Measurements from ENCODE around the gene NR6A1.

DNA sequence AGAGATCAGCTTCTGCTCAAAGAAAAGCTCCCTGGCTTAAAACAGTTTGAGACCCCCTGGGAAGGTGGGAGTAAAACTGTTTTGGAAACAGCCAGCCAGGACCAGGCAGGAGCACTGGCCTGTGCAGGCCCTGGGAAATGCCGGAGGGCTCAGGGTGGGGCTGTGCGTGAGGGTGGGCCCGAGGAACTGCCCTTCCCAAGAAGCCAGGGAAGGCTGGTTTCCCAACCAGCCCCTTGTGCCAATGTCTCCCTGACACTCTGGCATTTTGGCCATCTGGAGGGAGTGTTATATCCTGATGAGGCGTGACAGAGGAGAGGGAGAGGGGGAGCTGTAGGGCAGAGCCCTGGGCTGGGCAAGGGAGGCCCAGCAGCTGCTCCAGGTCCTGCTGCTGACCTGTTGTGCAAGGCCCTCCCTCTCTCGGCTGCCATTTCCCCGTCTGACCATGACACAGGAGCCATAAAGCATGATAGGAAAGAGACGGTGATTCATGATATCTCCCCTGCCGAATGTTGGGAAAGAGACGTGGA is 22.0 kb upstream of the NR6A1 start:
- TF ChIP-seq, protein P1, sequence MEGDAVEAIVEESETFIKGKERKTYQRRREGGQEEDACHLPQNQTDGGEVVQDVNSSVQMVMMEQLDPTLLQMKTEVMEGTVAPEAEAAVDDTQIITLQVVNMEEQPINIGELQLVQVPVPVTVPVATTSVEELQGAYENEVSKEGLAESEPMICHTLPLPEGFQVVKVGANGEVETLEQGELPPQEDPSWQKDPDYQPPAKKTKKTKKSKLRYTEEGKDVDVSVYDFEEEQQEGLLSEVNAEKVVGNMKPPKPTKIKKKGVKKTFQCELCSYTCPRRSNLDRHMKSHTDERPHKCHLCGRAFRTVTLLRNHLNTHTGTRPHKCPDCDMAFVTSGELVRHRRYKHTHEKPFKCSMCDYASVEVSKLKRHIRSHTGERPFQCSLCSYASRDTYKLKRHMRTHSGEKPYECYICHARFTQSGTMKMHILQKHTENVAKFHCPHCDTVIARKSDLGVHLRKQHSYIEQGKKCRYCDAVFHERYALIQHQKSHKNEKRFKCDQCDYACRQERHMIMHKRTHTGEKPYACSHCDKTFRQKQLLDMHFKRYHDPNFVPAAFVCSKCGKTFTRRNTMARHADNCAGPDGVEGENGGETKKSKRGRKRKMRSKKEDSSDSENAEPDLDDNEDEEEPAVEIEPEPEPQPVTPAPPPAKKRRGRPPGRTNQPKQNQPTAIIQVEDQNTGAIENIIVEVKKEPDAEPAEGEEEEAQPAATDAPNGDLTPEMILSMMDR (IDR thresholded peaks at IDR 0.05), result no peak
- TF ChIP-seq POLR2A (IDR thresholded peaks at IDR 0.05), result no peak
